ENCODE measurements around the gene SELENOF. TPM values are rescaled to one million over a fixed set of nuclear protein-coding genes. Genes with fewer than 3 reads are reported as not detected.
"Not testable (repeated sequence)": the region's sequence is repeated elsewhere in the genome, so short reads cannot be mapped to it uniquely, and the experiment has no call there.

SELENOF gene
- total RNA-seq, 1 donor from 2014 or later = 129 TPM

GRCh38 chr1:86858524-86859261 lies 55.2 kb downstream of the SELENOF start:
- no peak for DNase-seq (ENCODE audit: low read depth)

DNA sequence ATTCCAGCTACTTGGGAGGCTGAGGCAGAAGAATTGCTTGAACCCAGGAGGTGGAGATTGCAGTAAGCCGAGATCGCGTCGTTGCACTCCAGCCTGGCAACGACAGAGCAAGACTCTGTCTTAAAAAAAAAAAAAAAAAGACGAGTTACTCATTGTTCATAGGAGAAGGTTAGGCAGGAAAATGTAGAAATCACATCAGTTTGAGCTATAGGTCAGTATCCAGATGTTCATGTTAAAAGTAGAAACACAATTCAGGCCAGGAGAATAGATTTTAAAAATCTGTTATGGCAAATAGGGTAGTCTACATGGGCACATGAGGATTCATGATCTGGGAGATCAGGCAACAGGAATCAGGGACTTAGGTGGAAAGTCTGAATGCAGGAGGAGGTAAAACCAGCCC lies 57.7 kb downstream of the SELENOF start:
- no peak for DNase-seq (ENCODE audit: low read depth)

DNA sequence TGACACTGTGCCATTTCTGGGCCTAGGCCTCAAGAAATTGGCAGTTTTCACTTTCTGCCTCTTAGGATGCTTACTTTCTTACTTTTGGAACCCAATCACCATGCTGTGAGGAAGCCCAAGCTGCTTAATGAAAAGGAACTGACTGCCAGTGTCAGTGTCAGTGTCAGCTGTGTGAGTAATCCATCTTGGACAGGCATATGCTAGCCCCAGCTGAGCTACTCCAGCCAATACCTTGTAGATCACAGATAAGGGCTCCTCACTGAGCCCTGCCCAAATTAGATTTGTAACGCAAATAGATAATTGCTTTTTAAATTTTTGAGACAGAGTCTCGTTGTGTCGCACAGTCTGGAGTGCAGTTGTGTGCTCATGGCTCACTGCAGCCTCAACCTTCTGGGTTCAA lies 59.6 kb downstream of the SELENOF start:
- no peak for DNase-seq (ENCODE audit: low read depth)

DNA sequence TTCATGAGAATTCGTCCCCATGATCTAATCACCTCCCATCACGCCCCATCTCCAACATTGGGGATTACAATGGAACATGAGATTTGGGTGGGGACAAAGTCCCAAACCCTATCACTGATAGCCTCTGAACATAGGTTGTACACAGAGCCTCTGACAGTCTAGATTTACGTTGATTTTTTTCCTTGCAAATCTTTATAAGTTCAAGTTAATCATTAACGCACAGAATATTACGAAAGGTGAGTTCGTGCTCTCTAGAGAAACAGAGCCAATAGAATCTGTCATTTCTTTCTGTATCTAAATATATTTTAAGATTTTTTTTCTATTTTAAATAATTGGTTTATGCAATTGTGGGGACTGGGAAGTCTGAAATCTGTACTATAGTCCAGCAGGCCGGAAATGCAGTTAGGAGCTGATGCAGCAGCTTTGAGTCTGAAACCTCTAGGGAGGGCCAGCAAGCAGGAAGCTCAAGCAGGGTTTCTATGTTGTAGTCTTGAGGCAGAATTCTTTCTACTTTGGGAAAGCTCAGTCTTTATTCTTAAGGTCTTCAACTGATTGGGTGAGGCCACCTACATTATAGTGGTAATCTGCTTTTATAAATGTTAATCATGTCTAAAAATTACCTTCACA lies 61.0 kb downstream of the SELENOF start:
- no peak for DNase-seq (ENCODE audit: low read depth)

DNA sequence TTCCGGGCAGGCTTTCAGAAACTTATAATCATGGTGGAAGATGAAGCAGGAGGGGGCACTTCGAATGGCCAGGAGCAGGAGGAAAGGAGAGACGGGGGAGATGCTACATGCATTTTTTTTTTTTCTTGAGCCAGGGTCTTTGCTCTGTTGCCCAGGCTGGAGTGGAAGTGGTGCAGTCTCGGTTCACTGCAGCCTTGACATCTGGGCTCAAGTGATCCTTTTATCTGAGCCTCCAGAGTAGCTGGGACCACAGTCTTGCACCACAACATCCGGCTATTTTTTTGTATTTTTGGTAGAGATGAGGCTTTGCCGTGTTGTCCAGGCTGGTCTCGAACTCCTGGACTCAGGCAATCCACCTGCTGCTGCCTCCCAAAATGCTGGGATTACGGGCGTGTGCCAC lies 61.6 kb downstream of the SELENOF start:
- DNase-seq (ENCODE audit: low read depth) = no peak

GRCh38 chr1:86849756-86850155 lies 64.2 kb downstream of the SELENOF start:
- peak; percentile 63 for DNase-seq (ENCODE audit: low read depth)

DNA sequence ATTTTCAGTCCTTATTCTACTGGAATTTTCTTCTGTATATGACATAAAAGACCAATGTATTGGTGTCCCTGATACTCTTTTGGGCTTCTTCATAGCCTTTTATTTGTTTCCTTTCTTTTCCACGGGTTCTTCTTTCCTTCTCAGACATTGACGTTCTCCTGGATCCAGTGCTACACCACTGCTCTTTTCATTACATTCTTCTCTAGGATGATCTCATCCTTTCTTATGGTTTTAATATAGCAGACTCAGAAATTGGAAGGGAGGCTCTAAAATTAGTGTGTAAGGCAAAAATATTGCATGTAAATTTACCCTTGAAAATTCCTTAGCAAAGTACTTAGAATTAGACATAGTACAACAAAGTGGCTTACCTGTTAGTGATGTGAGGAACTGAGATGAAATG lies 65.3 kb downstream of the SELENOF start:
- no peak for DNase-seq (ENCODE audit: low read depth)

GRCh38 chr1:86846164-86846647 lies 67.7 kb downstream of the SELENOF start:
- DNase-seq (ENCODE audit: low read depth) = no peak

GRCh38 chr1:86845514-86845913 lies 68.4 kb downstream of the SELENOF start:
- no peak for DNase-seq (ENCODE audit: low read depth)

- DNase-seq (ENCODE audit: low read depth) = no peak
These were observed 72.8 kb downstream of the SELENOF start for GRCh38 chr1:86841116-86841515.

DNA sequence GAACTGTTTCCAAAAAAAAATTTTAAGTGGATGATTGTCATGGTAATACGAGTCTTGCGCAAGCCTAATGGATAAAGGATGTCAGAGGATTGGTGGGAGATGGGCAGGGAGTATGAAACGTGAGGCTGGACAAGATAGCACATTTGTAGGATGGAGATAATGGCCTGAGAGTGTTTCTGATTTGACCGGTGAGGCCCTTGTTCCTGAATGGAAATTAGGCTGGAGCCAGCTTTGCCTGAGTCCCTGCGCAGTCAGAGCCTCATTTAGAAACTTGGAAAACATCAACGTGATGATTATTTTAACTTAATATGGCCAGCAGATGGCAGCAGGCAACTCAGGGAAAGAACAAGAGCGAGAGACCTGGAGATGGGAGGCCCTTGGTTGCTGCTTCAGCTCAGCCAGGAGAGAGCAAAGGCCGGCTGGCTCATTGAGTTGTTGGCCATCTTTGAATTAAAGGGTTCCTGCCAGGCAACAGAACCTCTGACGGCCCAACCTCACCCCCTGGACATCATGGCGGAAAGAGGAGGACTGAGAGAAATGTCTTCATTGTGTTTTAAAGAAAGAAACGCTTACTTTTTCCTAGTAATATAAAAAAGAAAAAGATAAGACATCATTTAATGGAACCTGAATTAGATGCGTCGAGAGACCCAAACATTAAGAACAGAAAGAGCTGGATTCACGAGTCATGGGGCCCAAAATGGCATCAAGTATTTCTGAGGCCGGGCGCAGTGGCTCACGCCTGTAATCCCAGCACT lies 80.3 kb downstream of the SELENOF start:
- peak; percentile 90 for DNase-seq (ENCODE audit: low read depth)

GRCh38 chr1:86832433-86832832 lies 81.5 kb downstream of the SELENOF start:
- DNase-seq (ENCODE audit: low read depth) = no peak

- no peak for DNase-seq (ENCODE audit: low read depth)
These were observed 84.6 kb downstream of the SELENOF start for GRCh38 chr1:86829321-86829720.

GRCh38 chr1:86828024-86828423 lies 85.9 kb downstream of the SELENOF start:
- DNase-seq (ENCODE audit: low read depth) = no peak

- peak; percentile 45 for DNase-seq (ENCODE audit: low read depth)
These were observed 87.1 kb downstream of the SELENOF start for GRCh38 chr1:86826856-86827255.

DNA sequence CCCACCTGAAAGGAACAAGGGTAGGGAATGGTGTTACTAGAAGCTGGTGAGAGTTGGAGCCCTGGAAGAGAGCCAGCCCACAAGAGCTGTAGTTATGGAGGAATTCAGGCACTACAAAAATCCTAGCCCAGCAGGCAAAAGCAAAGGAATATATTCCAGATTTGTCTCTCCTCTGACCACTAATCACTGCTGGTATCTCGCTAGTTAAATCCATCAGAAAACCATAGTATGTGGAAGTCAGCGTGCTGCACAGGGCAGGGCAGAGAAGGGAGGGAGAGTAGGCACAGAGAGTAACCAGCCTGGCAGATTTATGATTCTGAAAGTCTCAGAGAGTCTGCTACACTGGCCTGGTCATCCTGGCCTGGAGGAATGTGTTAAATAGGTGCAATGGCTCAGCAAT lies 88.6 kb downstream of the SELENOF start:
- peak; percentile 50 for DNase-seq (ENCODE audit: low read depth)

DNA sequence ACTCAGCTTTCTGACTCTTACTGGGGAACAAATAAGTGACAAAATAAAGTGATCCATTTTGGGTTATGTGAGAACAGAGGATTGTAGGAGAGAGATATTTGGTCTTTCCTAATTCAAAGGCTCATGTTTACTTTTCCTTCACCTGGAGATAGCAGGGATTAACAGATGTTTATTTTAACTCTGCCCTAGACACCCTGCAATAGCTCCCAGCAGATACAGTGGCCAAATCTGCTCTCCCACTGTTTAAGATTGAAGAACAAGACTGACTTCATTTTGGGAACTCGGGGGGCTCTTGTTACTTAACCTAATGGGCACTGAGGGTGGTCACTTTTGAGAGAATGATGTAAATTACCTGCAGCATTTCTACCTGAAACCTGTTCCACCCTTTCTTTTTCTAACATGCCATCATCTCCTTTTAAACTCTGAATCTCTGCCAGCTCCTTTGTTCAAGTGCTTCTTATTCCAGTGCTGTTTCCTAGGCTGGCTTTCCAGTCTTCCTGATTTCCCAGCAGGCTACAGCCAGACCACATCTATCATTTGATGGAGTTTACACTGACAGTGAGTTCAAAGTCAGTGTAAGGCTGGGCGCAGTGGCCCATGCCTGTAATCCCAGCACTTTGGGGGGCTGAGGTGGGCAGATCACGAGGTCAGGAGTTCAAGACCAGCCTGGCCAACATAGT lies 90.0 kb downstream of the SELENOF start:
- DNase-seq (ENCODE audit: low read depth) = no peak

DNA sequence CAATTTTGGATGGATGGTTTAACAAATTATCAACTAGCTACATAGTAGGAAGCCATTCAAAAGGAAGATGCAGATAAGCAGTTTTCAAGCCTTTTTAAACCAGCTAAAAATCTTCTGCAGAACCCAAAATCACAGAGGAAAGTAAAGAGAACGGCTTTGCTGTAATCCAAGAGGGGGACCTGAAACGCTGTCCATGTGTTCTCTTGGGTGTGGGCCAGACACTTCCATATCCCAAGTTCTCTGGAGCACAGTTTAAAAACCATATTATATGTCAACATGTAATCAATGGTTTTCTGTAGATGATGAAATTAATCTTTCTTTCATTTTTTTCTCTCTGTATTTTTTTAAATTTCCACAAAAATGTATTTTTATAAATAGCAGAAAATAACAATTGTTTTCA lies 90.5 kb downstream of the SELENOF start:
- no peak for DNase-seq (ENCODE audit: low read depth)

- no peak for DNase-seq (ENCODE audit: low read depth)
These were observed 91.5 kb downstream of the SELENOF start for GRCh38 chr1:86822459-86822858.

- no peak for DNase-seq (ENCODE audit: low read depth)
These were observed 92.0 kb downstream of the SELENOF start for GRCh38 chr1:86821956-86822355.

DNA sequence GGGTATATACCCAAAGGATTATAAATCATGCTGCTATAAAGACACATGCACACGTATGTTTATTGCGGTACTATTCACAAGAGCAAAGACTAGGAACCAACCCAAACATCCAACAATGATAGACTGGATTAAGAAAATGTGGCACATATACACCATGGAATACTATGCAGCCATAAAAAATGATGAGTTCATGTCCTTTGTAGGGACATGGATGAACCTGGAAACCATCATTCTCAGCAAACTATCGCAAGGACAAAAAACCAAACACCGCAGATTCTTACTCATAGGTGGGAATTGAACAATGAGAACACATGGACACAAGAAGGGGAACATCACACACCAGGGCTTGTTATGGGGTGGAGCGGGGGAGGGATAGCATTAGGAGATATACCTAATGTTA lies 94.0 kb downstream of the SELENOF start:
- DNase-seq (ENCODE audit: low read depth) = not testable (repeated sequence)

Data from myocyte (in vitro differentiated cells).